Activated CD4-positive, alpha-beta T cell treated with anti-CD3 and anti-CD28 coated beads, Interleukin-2, amount 50 U/mL, for 4 hours (primary cell): ENCODE data around the gene WDR6.
A peak's percentile ranks its signal among the peaks of the same experiment; 100 is the strongest.
"Not testable (repeated sequence)": the region's sequence is repeated elsewhere in the genome, so short reads cannot be mapped to it uniquely, and the experiment has no call there.

Source experiments
- DNase-seq, 2 experiments: peaks; one replicate each; pipeline ENCODE4 v3.0.0-alpha.2; 2020

WDR6 gene

DNA sequence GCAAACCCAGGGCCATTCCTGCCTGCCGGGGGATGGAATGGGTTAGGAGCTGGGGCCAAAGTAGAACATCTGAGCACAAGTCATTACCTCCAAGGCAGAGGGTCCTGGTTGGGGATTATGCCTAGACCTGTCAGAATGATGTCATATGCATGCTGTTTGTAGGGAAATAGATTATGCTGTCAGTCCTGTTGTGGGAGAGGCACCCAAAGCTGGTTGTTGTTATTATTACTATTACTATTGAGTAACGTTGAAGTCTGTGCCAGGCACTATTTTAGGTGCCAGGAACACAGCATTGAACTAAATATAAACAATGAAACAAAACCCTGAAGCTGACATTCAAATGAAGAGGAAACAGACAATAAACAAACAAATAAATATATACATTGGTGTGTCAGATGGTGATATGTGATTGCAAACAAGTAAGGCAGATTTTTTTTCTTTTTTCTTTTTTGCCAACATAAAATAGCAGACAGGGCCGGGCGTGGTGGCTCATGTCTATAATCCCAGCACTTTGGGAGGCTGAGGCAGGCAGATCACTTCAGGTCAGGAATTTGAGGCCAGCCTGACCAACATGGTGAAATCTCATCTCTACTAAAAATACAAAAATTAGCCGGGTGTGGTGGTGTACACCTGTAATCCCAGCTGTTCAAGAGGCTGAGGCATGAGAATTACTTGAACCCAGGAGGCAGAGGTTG lies 15.2 kb upstream of the WDR6 start:
- no peak for DNase-seq

DNA sequence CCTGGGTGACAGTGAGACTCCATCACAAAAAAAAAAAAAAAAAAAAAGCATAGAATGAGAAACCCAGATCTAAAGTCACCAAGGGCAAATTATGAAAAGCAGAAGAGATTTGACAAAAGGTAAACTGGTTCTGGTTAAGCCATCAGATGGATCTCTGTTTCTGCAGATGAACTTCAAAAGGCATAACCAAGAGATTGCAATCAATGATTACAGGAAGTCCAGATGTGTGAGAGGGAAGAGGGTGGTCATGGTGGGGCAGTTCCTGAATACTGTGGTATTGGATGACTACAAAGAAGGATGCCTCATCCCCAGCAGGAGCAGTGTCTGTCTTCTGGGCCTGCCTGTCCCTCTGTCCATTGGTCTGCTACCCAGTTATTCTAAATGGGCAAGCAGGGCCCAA lies 13.4 kb upstream of the WDR6 start:
- no peak for DNase-seq

DNA sequence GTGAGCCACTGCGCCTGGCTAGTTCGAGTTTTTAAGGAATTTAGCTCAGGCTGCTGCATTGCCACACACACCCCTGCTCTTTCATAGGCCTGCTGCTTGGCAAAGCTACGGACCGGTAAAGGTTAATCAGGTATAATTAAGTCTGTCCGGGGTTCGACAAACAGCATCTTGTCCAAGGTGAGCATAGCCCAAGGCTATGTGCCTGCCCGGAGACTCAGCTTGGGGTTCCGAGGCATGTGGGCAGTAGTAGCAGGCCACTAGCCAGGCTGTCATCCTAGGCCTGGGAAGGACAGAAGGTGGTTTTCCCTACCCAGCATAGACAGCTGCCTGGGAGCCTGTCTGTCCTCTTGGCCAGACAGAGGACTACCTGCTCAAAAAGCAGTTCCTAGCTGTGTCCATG lies 10.6 kb upstream of the WDR6 start:
- DNase-seq = no peak

DNA sequence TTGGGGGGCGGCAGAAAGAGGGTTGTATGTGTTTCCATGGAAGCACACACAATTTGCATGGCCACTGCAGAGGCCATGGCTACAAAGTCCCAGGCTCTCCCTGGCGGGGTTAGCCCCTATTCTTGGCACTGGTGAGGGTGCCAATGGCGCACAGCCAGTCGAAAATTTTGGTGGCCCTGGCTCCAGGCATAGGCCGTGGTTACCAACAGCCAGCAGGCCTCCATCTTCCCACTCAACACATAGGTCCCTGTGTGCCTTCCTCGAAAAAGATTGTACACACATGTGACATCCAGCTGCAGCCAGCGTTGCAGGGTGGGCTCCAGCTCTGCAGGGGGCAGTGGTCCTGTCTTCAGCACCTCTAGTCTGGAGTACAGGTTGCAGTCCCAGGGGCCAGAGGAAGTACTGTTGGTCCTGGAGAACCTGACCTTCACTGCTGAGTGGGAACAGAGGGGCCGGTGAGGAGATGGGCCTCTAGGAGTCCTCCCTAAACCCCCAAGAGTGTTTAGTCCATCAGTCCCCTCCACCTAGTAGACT lies 10.0 kb upstream of the WDR6 start:
- no peak for DNase-seq

DNA sequence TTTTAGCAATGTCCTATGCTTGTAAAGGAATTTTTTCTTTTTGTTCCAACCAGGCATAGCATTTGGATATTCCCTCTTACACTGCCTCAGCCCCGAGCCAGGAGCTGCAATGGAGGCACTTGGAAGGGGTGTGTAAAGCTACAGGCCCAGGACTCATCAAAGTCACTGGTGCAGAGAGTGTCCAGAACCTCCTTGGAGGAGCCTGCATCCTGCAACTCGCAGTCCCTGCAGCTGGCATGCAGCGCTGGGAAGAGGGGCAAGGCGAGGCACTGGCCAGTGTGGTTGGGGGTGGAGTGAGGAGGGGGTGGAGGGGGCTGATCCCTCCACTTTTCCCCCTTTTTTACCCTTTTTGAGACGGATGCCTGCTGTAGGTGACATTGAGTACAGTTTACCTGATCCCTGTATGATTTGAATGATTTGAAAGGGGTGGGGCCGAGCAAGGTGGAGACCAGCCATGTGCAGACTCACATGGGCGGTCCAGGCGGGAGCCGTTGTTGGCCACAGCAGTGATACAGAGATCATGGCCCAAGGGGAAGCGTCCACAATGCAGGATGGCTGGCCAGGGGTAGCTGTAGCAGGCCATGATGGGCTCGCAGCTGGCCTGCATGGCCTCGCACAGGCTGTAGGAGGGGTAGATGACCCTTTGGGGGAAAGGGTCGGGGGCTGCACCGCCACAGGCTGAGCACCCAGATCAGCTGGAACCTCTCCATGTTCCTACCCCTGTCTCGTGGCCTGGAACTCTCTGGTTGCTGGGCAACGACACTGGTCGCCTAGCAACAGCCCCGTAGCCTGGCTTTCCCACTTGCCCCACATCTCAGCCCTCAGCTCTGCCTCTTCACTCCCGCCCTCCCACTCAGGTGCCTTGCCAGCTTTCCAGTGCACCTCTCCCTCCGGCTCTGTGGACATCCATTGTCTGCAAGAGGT lies 9.2 kb upstream of the WDR6 start:
- no peak for DNase-seq

DNA sequence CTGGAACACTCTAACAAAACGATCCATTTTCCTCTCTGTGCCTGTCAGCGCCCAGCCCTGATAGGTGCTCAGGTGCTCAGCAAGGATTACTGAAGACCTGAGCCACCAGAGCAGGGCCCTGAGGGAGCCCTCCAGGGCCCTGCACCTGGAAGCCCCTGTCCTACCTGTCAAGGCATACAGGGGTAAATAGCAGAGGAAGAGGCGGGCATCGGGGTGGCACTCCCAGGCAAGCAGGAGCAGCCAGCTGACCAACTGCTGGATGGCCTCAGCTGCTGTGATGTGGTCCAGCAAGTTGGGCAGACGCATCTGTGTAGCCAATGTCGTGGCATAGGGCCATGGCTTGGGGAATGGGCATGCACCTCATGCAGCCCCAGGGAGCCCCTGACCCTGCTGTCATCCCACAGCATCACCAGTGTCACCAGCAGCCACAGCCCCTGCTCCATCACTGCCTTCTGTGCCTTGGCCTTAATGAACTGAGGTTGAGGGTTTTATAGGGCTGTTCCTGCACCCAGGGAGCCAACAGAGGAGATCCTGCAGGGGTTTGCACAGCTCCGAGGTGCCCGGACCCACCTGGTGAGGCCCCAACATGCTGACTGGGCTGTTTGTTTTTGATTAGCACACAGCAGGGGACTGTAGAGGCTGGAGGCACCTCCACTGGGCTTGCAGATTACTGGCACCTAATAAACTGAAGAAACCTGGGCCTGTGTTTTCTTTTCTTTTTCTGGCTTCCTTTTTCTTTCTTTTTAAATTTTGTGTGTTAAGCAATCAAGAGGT lies 7.9 kb upstream of the WDR6 start:
- DNase-seq = no peak

DNA sequence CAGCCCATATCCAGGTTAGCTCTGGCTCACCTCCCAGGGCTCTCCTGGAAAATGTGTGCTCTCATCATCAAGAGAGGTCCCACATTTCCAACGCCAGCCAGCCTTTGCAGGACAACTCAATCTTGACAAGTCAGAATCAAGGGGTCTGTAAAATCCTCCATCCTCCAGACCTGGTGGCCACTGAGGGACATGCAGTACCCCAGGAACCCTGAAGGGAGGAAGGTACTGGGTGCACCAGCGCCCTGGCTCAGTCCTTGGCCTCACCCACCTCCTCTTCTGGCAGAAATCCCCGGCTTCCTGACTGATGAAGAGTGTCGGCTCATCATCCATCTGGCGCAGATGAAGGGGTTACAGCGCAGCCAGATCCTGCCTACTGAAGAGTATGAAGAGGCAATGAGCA lies 6.0 kb upstream of the WDR6 start:
- DNase-seq = no peak

DNA sequence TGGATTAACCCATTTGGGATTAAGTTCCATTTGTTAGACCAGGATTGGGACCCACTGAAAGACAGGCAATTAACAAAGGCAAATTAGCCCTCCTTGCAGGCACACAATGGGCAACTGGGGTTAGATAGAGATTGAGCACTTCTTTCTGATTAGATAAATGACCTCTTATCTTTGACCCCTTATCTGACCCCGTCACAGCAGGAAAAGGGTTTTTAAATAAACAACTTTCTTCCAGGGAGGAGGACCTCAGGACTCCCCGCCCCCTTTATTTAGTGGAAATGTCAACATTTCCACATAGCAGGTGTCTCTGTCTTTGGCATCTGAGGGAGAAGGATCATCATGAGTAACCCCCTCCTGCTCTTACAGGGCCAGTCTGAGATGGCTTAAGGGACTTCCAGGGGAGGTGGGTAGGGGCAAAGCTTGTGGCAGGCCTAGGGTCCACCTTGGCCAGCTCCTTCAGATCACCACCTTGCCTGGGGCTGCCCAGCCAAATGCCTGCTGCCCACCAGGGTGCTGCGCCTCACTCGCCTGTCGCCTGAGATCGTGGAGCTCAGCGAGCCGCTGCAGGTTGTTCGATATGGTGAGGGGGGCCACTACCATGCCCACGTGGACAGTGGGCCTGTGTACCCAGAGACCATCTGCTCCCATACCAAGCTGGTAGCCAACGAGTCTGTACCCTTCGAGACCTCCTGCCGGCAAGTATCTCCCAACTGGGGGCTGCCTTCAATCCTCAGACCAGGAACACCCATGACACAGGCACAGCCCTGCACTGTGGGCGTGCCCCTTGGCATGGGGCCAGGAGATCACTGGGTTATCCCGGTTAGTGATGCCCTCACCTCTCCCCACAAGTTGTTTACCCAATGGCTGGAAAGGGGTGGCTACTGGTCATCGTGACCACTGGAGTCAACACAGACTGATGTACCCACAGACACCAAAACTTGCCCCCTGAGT lies 2.6 kb upstream of the WDR6 start:
- no peak for DNase-seq

DNA sequence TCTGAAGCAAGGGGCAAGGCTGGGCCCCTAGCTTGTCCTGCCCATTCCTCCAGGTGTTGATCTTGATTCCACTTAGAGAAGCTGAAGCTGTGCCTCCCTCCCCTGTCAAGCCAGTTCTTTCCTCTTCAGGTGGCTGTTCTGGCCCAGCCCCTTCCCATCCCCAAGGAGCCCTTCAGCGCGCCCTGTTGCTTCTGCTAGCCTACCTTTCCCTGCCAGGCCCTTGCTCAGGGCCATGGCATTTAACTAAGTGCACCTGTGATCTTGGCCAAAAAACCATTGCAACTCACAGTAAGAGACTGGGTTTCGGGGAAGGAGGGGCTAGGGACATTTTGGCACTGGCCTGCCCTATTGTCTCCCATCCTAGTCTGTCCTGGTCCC lies 1.9 kb upstream of the WDR6 start:
- no peak for DNase-seq

DNA sequence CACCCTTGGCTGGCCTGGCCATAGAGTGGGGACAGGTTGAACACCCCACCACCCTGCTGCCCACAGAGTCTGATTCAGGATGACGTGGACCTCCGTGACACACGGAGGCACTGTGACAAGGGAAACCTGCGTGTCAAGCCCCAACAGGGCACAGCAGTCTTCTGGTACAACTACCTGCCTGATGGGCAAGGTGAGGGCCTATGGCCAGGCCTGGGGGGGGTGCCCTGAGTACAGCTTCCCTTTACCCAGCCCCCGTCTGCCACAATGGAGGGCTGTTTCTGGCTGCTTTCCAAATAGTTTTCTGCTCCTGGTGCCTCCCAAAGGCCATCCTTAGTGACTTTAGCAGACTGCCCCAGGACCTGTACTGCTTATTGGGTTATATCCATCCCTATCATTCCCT lies 1.2 kb upstream of the WDR6 start:
- no peak for DNase-seq

DNA sequence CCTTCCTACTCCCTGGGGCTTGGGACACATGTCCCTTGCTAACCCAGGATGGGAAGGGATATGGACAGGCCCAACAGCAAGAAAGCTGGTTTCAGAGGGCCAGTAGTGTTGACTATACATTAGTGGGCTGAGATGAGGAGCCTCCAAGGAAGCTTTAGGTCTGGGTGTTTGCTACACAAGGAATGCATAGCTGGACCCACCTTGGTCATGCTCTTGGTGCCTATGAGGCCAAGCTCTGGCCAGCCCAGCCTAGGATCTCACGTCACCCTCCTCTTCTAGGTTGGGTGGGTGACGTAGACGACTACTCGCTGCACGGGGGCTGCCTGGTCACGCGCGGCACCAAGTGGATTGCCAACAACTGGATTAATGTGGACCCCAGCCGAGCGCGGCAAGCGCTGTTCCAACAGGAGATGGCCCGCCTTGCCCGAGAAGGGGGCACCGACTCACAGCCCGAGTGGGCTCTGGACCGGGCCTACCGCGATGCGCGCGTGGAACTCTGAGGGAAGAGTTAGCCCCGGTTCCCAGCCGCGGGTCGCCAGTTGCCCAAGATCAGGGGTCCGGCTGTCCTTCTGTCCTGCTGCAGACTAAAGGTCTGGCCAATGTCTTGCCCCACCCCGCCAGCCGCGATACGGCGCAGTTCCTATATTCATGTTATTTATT lies 653 bp upstream of the WDR6 start:
- DNase-seq = no peak

DNA sequence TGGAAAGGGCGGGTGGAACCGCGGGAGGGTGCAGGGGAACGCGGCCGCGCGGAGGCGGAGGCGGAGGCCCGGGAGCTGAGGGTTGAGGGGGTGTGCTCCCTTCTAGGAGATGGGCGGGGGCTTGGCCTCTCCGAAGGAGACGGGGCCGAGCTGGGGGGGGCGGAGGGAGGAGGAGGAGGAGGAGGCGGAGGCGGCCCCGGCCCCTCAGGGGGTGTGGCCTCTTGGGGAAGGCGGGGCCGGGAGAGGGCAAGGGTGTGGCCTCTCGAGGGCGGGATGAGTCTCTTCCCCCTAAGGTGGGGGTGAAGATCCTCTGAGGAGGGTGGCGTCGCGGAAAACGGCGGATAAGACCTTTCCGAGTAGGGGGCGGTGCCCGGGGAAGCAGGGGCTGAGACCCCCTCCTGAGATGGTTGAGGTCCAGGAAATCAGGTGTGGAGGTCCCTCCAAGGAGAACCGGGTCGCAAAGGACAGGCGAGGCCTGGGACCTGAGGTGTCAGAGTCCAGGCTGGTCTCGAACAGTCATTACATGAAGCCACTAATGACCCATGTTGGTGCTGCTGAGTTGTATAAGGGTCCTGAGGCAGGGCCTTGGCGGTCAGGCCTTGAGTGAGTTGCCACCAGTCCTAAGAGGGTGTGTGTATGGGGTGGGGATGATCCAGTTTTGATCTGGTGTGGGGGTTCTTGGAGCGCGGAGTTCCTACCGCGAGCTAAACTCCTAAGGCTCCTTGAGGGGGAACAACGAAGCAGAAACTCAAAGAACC lies 759 bp downstream of the WDR6 start:
- peak; percentile 87 to 91 for DNase-seq

DNA sequence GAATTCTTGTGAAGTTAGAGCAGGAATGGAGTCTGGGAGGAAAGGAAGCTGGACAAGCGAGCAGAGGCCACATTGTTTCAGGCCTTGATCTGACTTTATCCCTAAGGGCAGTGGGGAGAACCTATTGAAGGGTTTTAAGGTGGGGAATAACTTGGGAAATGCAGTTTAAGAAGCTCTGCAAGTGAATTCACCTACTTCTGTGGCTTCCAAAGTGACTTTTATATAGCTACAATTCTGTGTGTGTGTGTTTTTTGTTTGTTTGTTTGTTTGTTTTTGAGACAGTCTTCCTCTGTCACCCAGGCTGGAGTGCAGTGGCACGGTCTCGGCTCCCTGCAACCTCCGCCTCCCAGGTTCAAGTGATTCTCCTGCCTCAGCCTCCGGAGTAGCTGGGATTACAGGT lies 1.4 kb downstream of the WDR6 start:
- not testable (repeated sequence) for DNase-seq

DNA sequence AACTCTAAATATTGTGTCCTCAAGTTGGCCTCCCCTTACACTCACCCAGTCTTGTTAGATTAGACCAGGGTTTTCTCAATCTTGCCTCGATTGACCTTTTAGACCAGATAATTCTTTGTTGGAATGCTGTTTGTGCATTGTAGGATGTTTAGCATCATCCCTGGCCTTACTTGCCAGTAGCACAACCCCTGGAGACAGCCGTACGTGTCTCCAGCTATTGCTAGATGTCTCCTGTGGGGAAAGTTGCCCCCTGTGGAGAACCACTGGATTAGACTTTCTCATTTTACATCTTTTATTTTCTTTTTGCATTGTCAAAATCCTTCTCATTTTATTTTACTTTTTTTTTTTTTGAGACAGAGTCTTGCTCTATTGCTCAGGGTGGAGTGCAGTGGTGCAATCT lies 2.2 kb downstream of the WDR6 start:
- no peak for DNase-seq

DNA sequence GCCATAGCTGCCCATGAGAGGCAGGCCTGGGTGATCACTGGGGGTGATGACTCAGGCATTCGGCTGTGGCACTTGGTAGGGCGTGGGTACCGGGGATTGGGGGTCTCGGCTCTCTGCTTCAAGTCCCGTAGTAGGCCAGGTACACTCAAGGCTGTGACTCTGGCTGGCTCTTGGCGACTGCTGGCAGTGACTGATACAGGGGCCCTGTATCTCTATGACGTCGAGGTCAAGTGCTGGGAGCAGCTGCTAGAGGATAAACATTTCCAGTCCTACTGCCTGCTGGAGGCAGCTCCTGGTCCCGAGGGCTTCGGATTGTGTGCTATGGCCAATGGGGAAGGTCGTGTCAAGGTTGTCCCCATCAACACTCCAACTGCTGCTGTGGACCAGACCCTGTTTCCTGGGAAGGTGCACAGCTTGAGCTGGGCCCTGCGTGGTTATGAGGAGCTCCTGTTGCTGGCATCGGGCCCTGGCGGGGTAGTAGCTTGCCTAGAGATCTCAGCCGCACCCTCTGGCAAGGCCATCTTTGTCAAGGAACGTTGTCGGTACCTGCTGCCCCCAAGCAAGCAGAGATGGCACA lies 5.3 kb downstream of the WDR6 start:
- no peak for DNase-seq

DNA sequence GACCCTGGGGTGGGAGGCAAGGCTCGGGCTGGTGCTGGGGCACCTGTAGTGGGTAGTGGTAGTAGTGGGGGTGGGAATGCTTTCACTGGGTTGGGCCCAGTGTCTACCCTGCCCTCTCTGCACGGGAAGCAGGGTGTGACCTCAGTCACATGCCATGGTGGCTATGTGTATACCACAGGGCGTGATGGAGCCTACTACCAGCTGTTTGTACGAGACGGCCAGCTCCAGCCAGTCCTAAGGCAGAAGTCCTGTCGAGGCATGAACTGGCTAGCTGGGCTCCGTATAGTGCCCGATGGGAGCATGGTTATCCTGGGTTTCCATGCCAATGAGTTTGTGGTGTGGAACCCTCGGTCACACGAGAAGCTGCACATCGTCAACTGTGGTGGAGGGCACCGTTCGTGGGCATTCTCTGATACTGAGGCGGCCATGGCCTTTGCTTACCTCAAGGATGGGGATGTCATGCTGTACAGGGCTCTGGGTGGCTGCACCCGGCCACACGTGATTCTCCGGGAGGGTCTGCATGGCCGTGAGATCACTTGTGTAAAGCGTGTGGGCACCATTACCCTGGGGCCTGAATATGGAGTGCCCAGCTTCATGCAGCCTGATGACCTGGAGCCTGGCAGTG lies 6.0 kb downstream of the WDR6 start:
- no peak for DNase-seq

DNA sequence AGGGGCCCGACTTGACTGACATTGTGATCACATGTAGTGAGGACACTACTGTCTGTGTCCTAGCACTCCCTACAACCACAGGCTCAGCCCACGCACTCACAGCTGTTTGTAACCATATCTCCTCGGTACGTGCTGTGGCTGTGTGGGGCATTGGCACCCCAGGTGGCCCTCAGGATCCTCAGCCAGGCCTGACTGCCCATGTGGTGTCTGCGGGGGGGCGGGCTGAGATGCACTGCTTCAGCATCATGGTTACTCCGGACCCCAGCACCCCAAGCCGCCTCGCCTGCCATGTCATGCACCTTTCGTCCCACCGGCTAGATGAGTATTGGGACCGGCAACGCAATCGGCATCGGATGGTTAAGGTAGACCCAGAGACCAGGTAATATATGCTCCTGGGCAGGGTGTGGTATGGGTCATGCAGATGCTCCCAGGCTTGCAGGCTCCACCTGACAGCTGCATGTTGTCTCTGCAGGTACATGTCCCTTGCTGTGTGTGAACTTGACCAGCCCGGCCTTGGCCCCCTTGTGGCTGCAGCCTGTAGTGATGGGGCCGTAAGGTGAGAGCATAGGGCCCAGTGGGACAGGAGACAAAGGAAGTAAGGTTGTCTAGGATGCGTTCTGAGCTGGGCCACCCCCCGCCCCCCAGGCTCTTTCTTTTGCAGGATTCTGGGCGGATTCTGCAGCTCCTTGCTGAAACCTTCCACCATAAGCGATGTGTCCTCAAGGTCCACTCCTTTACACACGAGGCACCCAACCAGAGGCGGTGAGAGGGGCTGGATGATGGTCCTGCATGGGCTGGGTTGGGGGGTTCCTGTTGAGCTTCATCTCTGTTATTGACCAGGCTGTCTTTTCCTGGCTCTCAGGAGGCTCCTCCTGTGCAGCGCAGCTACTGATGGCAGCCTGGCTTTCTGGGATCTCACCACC lies 6.8 kb downstream of the WDR6 start:
- DNase-seq = peak; percentile 42 to 50

DNA sequence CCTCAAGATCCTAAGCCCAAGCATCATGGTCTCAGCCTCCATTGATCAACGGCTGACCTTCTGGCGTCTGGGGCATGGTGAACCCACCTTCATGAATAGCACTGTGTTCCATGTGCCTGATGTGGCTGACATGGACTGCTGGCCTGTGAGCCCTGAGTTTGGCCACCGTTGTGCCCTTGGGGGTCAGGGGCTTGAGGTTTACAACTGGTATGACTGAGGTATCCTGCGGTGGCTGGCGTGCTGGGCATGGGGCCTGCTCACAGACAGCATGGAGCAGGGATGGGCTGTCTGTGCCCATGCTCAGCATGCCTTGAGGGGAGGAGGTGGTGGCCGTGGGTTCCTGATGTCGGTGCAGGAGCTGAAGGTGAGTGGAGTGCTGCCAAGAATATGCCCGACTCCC lies 7.9 kb downstream of the WDR6 start:
- DNase-seq = no peak

DNA sequence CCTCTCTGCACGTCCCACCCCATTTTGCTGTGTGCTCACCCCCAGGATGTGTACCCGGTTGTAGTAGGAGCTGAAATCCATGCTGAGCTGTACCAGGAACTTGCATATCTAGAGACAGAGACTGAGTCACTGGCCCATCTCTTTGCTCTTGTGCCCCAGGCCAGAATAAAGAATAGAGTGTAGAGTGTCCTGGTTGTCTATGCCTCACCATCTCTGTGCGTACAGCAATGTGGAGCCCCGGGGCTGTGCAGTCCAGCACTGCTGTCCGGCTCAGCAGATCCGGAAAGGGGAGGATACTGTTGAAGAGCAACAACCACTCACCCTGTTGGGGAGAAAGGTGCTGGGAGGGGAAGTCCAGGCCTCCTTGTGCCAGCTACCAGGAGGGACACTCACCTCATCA lies 8.6 kb downstream of the WDR6 start:
- no peak for DNase-seq
